ENCODE measurements around the gene TMEM86B. TPM values are rescaled to one million over a fixed set of nuclear protein-coding genes. Genes with fewer than 3 reads are reported as not detected.

The TMEM86B gene
- total and polyA plus RNA-seq, 2 experiments from 2014 or later = 0.46 to 2.4 TPM

- H3K4me3 ChIP-seq = no peak overlapping the region
- no peak overlapping the region for H3K27ac ChIP-seq
- no peaks in the 10 kb centered on the region for H3K27me3 ChIP-seq (replicated peaks; ENCODE audit: insufficient read depth)
- no peaks in the 10 kb centered on the region for H3K79me2 ChIP-seq (ENCODE audit: insufficient read depth)
- H4K20me1 ChIP-seq (ENCODE audit: insufficient read depth) = no peaks in the 10 kb centered on the region
- no peaks in the 10 kb centered on the region for H3K36me3 ChIP-seq (ENCODE audit: low read depth)
- in situ Hi-C loops (cut with MboI) = no loop called here
- H3K4me1 ChIP-seq (ENCODE audit: insufficient read depth) = no peaks in the 10 kb centered on the region
- H3K9me2 ChIP-seq (ENCODE audit: insufficient read depth) = no peaks in the 10 kb centered on the region
- H3F3A ChIP-seq (ENCODE audit: insufficient read depth) = no peaks in the 10 kb centered on the region
- DNase-seq = peak; percentile 39
- no peaks in the 10 kb centered on the region for H3K9me3 ChIP-seq (ENCODE audit: low read depth)
- 34 to 47% methylated on average over 4 of the region's 4 CpGs for WGBS, 2 experiments (ENCODE audit: low coverage in 1 of 2, low lambda C conversion rate in 2 of 2, missing lambda C conversion rate in 2 of 2)
- TF ChIP-seq EZH2 (IDR thresholded peaks at IDR 0.05; ENCODE audit: insufficient read depth, poor library complexity, severe bottlenecking) (no peak), EZH2phosphoT487 (IDR thresholded peaks at IDR 0.05; ENCODE audit: insufficient read depth, low read depth) (no peak)
- no peak overlapping the region for H3K4me2 ChIP-seq (ENCODE audit: unreplicated experiment)
- H2AFZ ChIP-seq = no peak overlapping the region
- H3K9ac ChIP-seq = no peak overlapping the region
Measured at GRCh38 chr19:55197528-55197927, 31.0 kb downstream of the TMEM86B start.

- no peak for TF ChIP-seq EZH2phosphoT487 (IDR thresholded peaks at IDR 0.05; ENCODE audit: insufficient read depth, low read depth)
- no peak for TF ChIP-seq EZH2 (IDR thresholded peaks at IDR 0.05; ENCODE audit: insufficient read depth, poor library complexity, severe bottlenecking)
- Histone ChIP-seq H3K79me2 (ENCODE audit: insufficient read depth) (no peaks in the 10 kb centered on the region), H3K9me2 (ENCODE audit: insufficient read depth) (no peaks in the 10 kb centered on the region), H3K4me1 (ENCODE audit: insufficient read depth) (no peaks in the 10 kb centered on the region), H3K27me3 (replicated peaks; ENCODE audit: insufficient read depth) (no peaks in the 10 kb centered on the region), H3K4me3 (no peak overlapping the region), H4K20me1 (ENCODE audit: insufficient read depth) (no peaks in the 10 kb centered on the region), H3K9me3 (ENCODE audit: low read depth) (no peaks in the 10 kb centered on the region), H3K4me2 (ENCODE audit: unreplicated experiment) (no peak overlapping the region), H2AFZ (no peak overlapping the region), H3F3A (ENCODE audit: insufficient read depth) (no peaks in the 10 kb centered on the region), H3K36me3 (ENCODE audit: low read depth) (no peaks in the 10 kb centered on the region), H3K27ac (no peak overlapping the region), H3K9ac (no peak overlapping the region)
- in situ Hi-C loops (cut with MboI) = no loop called here
- peak; percentile 27 for DNase-seq
- 83 to 91% methylated on average over 10 of the region's 10 CpGs for WGBS, 2 experiments (ENCODE audit: low coverage in 1 of 2, low lambda C conversion rate in 2 of 2, missing lambda C conversion rate in 2 of 2)
Measured at GRCh38 chr19:55196803-55197202, 31.8 kb downstream of the TMEM86B start.

- no peaks in the 10 kb centered on the region for H3K36me3 ChIP-seq (ENCODE audit: low read depth)
- H3F3A ChIP-seq (ENCODE audit: insufficient read depth) = peaks cover 8% of the 10 kb centered on the region; the same call in 1 of the 2 replicates
- no peaks in the 10 kb centered on the region for H3K9me2 ChIP-seq (ENCODE audit: insufficient read depth)
- in situ Hi-C loops (cut with MboI) = no loop called here
- no peak overlapping the region for H3K27ac ChIP-seq
- H3K4me2 ChIP-seq (ENCODE audit: unreplicated experiment) = no peak overlapping the region
- H3K79me2 ChIP-seq (ENCODE audit: insufficient read depth) = no peaks in the 10 kb centered on the region
- no peak overlapping the region for H3K4me3 ChIP-seq
- no peaks in the 10 kb centered on the region for H4K20me1 ChIP-seq (ENCODE audit: insufficient read depth)
- H3K4me1 ChIP-seq (ENCODE audit: insufficient read depth) = peaks cover 12% of the 10 kb centered on the region; the same call in 1 of the 2 replicates
- no peak for DNase-seq
- no peak overlapping the region for H2AFZ ChIP-seq
- H3K9me3 ChIP-seq (ENCODE audit: low read depth) = no peaks in the 10 kb centered on the region
- WGBS, 2 experiments (ENCODE audit: low coverage in 1 of 2, low lambda C conversion rate in 2 of 2, missing lambda C conversion rate in 2 of 2) = 49 to 56% methylated on average over 12 of the region's 12 CpGs
- H3K27me3 ChIP-seq (replicated peaks; ENCODE audit: insufficient read depth) = no peaks in the 10 kb centered on the region
- no peak overlapping the region for H3K9ac ChIP-seq
- no peak for TF ChIP-seq EZH2phosphoT487 (IDR thresholded peaks at IDR 0.05; ENCODE audit: insufficient read depth, low read depth)
Measured at GRCh38 chr19:55193481-55193880, 35.1 kb downstream of the TMEM86B start.

- Histone ChIP-seq H3K4me3 (no peak overlapping the region), H3K9me3 (ENCODE audit: low read depth) (no peaks in the 10 kb centered on the region), H2AFZ (peak overlapping the region; percentile 27; the same call in 1 of the 2 replicates), H3K36me3 (ENCODE audit: low read depth) (no peaks in the 10 kb centered on the region), H3K9me2 (ENCODE audit: insufficient read depth) (no peaks in the 10 kb centered on the region), H3K4me2 (ENCODE audit: unreplicated experiment) (peak overlapping the region; percentile 40), H3K79me2 (ENCODE audit: insufficient read depth) (no peaks in the 10 kb centered on the region), H3K9ac (peak overlapping the region; percentile 72), H4K20me1 (ENCODE audit: insufficient read depth) (no peaks in the 10 kb centered on the region), H3K27me3 (replicated peaks; ENCODE audit: insufficient read depth) (no peaks in the 10 kb centered on the region), H3K27ac (peak overlapping the region; percentile 89), H3K4me1 (ENCODE audit: insufficient read depth) (peaks cover 12% of the 10 kb centered on the region; the same call in 1 of the 2 replicates), H3F3A (ENCODE audit: insufficient read depth) (peaks cover 8% of the 10 kb centered on the region; the same call in 1 of the 2 replicates)
- TF ChIP-seq EZH2phosphoT487 (IDR thresholded peaks at IDR 0.05; ENCODE audit: insufficient read depth, low read depth) = no peak
- TF ChIP-seq EZH2 (IDR thresholded peaks at IDR 0.05; ENCODE audit: insufficient read depth, poor library complexity, severe bottlenecking) = no peak
- DNase-seq = peak; percentile 97
- in situ Hi-C loops (cut with MboI) = no loop called here
- WGBS, 2 experiments (ENCODE audit: low coverage in 1 of 2, low lambda C conversion rate in 2 of 2, missing lambda C conversion rate in 2 of 2) = 20 to 25% methylated on average over 15 of the region's 15 CpGs
Measured at GRCh38 chr19:55189403-55189835, 39.1 kb downstream of the TMEM86B start.
